Astrocyte (in vitro differentiated cells and primary cell): ENCODE results near the gene MTMR4.
"Not testable (repeated sequence)": the region's sequence is repeated elsewhere in the genome, so short reads cannot be mapped to it uniquely, and the experiment has no call there.

ENCODE experiments used
- CTCF ChIP-seq: IDR thresholded peaks from 2 replicates; pipeline ENCODE4 v1.5.1; 2011; ENCODE audit warnings: low read depth, mild to moderate bottlenecking, inconsistent platforms, low read length, moderate library complexity; ENCODE audit not compliant: insufficient read depth
- EZH2 ChIP-seq: IDR thresholded peaks from 2 replicates; pipeline ENCODE4 v1.6.1; 2012; ENCODE audit warnings: mild to moderate bottlenecking, low read length, inconsistent platforms; ENCODE audit not compliant: insufficient read depth

GRCh38 chr17:58555109-58555508 lies 40.7 kb upstream of the MTMR4 start:
- not testable (repeated sequence) for TF ChIP-seq EZH2, CTCF
